ENCODE data around the gene CHSY1.
"Not testable (repeated sequence)": the region's sequence is repeated elsewhere in the genome, so short reads cannot be mapped to it uniquely, and the experiment has no call there.

Gene CHSY1

DNA sequence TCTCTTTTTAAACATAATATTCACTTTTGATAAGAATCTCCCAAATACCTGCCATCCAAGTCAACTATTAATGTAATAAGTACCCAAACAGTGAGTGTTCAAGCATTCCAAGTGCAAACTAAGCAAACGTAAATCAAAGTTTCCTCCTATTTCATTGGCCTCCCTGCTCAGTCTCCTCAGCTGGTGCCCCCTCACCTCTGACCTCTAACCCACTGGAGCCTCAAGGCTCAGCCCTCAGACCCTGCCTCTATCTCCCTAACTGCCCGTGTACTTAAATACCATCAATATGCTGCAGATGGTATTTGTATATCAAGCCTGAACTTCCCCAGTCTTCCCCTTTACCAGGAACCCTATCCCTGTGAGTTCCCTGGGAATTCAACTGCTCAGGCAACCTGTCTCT, 31.8 kb downstream of the CHSY1 start:
- H3K27ac ChIP-seq (ENCODE audit: poor library complexity, severe bottlenecking) = no peak overlapping the region
- H3K27me3 ChIP-seq (ENCODE audit: insufficient read depth, poor library complexity, severe bottlenecking) = no peaks in the 10 kb centered on the region
- H3K4me1 ChIP-seq (ENCODE audit: insufficient read depth, poor library complexity, severe bottlenecking) = peaks cover 14% of the 10 kb centered on the region
- ATAC-seq (ENCODE audit: low read depth) = no peak
- no peak for DNase-seq (ENCODE audit: low spot score)
- no peak overlapping the region for H3K4me3 ChIP-seq (ENCODE audit: severe bottlenecking)
- H3K9me3 ChIP-seq (ENCODE audit: severe bottlenecking) = no peaks in the 10 kb centered on the region
- peaks cover 65% of the 10 kb centered on the region for H3K36me3 ChIP-seq (ENCODE audit: low read depth)
- TF ChIP-seq, protein P1, sequence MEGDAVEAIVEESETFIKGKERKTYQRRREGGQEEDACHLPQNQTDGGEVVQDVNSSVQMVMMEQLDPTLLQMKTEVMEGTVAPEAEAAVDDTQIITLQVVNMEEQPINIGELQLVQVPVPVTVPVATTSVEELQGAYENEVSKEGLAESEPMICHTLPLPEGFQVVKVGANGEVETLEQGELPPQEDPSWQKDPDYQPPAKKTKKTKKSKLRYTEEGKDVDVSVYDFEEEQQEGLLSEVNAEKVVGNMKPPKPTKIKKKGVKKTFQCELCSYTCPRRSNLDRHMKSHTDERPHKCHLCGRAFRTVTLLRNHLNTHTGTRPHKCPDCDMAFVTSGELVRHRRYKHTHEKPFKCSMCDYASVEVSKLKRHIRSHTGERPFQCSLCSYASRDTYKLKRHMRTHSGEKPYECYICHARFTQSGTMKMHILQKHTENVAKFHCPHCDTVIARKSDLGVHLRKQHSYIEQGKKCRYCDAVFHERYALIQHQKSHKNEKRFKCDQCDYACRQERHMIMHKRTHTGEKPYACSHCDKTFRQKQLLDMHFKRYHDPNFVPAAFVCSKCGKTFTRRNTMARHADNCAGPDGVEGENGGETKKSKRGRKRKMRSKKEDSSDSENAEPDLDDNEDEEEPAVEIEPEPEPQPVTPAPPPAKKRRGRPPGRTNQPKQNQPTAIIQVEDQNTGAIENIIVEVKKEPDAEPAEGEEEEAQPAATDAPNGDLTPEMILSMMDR (IDR thresholded peaks at IDR 0.05; ENCODE audit: poor library complexity, severe bottlenecking) = no peak

DNA sequence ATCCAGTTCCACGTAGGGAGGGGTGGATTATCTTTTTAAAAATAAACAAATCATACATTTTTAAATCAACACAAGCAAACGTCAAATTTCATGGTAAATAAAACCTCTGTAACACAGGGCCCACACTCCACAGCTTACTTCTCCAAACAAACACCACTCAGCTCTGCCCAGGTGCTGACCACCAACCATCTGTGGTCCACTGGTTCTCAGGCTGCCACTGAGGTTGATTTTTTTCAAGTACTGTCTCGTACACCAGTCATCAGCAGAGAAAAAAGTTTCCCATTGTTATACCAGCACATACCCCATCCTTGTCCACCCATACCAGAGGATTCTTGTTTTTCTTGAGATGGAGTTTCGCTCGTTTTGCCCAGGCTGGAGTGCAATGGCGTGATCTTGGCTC, 32.4 kb downstream of the CHSY1 start:
- peaks cover 14% of the 10 kb centered on the region for H3K4me1 ChIP-seq (ENCODE audit: insufficient read depth, poor library complexity, severe bottlenecking)
- ATAC-seq (ENCODE audit: low read depth) (no peak), DNase-seq (ENCODE audit: low spot score) (no peak)
- H3K27me3 ChIP-seq (ENCODE audit: insufficient read depth, poor library complexity, severe bottlenecking) = no peaks in the 10 kb centered on the region
- H3K27ac ChIP-seq (ENCODE audit: poor library complexity, severe bottlenecking) = no peak overlapping the region
- H3K4me3 ChIP-seq (ENCODE audit: severe bottlenecking) = no peak overlapping the region
- H3K9me3 ChIP-seq (ENCODE audit: severe bottlenecking) = no peaks in the 10 kb centered on the region
- TF ChIP-seq, protein P1 (IDR thresholded peaks at IDR 0.05; ENCODE audit: poor library complexity, severe bottlenecking) = no peak
- H3K36me3 ChIP-seq (ENCODE audit: low read depth) = peaks cover 63% of the 10 kb centered on the region

DNA sequence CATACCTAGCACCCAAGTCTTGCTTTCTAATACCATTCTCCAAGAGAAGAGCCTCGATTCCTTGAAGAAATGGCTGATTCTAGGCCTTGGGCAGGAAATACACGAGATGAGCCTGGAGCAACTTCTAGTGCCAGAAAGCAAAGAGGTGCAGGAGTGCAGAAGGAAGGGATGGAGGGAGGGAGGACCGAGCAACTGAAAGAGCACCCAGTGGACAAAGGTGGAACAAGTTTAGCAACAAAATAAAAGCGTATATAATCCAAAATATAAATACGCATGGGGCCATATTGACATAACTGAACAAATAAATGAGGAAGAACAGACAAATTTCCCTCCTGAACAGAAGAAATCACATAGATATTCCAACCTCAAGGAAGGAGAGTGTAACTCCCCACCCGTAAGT, 34.4 kb downstream of the CHSY1 start:
- Histone ChIP-seq H3K4me1 (ENCODE audit: insufficient read depth, poor library complexity, severe bottlenecking) (peaks cover 32% of the 10 kb centered on the region), H3K9me3 (ENCODE audit: severe bottlenecking) (no peaks in the 10 kb centered on the region), H3K27me3 (ENCODE audit: insufficient read depth, poor library complexity, severe bottlenecking) (no peaks in the 10 kb centered on the region), H3K4me3 (ENCODE audit: severe bottlenecking) (no peak overlapping the region), H3K27ac (ENCODE audit: poor library complexity, severe bottlenecking) (peak overlapping the region; percentile 9), H3K36me3 (ENCODE audit: low read depth) (peaks cover 50% of the 10 kb centered on the region)
- ATAC-seq (ENCODE audit: low read depth) (no peak), DNase-seq (ENCODE audit: low spot score) (no peak)
- TF ChIP-seq, protein P1 (IDR thresholded peaks at IDR 0.05; ENCODE audit: poor library complexity, severe bottlenecking) = no peak

DNA sequence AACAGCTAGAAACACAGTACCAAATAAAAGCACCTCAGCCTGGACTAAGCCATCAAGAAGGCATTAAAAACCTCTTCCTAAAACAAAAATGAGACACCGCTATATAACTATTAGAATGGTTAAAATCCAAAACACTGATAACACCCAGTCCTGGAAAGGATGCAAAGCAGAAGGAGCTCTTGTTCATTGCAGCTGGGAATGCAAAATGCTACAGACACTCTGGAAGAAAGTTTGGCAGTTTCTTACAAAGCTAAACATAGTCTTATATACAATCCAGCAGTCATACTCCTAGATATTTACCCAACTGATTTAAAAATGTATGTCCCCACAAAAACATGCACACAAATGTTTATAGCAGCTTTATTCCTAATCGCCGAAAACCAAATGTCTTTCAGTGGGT, 35.7 kb downstream of the CHSY1 start:
- ATAC-seq (ENCODE audit: low read depth) (no peak), DNase-seq (ENCODE audit: low spot score) (no peak)
- no peaks in the 10 kb centered on the region for H3K27me3 ChIP-seq (ENCODE audit: insufficient read depth, poor library complexity, severe bottlenecking)
- H3K9me3 ChIP-seq (ENCODE audit: severe bottlenecking) = no peaks in the 10 kb centered on the region
- H3K36me3 ChIP-seq (ENCODE audit: low read depth) = peaks cover 40% of the 10 kb centered on the region
- H3K4me3 ChIP-seq (ENCODE audit: severe bottlenecking) = no peak overlapping the region
- peak overlapping the region; percentile 9 for H3K27ac ChIP-seq (ENCODE audit: poor library complexity, severe bottlenecking)
- H3K4me1 ChIP-seq (ENCODE audit: insufficient read depth, poor library complexity, severe bottlenecking) = peaks cover 45% of the 10 kb centered on the region
- TF ChIP-seq, protein P1 (IDR thresholded peaks at IDR 0.05; ENCODE audit: poor library complexity, severe bottlenecking) = no peak

DNA sequence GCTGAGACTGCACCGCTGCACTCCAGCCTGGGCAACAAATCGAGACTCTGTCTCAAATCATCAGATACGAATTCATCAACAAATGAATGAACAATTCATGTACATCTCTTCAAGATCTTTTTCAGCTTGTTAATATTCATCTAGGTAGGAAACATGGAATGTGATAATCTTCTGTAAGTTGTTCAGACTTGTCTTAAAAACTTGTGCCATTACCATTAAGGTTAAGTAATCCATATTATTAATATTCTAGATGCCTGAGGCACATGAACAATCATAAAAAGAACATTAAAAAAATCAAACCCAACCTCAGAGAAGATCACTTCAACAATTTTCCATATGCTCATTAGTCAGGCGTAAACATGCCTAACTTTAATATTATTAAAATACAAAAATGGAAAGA, 36.2 kb downstream of the CHSY1 start:
- DNase-seq (ENCODE audit: low spot score) = no peak
- no peaks in the 10 kb centered on the region for H3K27me3 ChIP-seq (ENCODE audit: insufficient read depth, poor library complexity, severe bottlenecking)
- H3K9me3 ChIP-seq (ENCODE audit: severe bottlenecking) = no peaks in the 10 kb centered on the region
- ATAC-seq (ENCODE audit: low read depth) = no peak; the same call in 1 of the 3 replicates
- H3K36me3 ChIP-seq (ENCODE audit: low read depth) = peaks cover 36% of the 10 kb centered on the region
- TF ChIP-seq, protein P1 (IDR thresholded peaks at IDR 0.05; ENCODE audit: poor library complexity, severe bottlenecking) = no peak
- H3K27ac ChIP-seq (ENCODE audit: poor library complexity, severe bottlenecking) = peak overlapping the region; percentile 9
- peaks cover 50% of the 10 kb centered on the region for H3K4me1 ChIP-seq (ENCODE audit: insufficient read depth, poor library complexity, severe bottlenecking)
- H3K4me3 ChIP-seq (ENCODE audit: severe bottlenecking) = no peak overlapping the region

DNA sequence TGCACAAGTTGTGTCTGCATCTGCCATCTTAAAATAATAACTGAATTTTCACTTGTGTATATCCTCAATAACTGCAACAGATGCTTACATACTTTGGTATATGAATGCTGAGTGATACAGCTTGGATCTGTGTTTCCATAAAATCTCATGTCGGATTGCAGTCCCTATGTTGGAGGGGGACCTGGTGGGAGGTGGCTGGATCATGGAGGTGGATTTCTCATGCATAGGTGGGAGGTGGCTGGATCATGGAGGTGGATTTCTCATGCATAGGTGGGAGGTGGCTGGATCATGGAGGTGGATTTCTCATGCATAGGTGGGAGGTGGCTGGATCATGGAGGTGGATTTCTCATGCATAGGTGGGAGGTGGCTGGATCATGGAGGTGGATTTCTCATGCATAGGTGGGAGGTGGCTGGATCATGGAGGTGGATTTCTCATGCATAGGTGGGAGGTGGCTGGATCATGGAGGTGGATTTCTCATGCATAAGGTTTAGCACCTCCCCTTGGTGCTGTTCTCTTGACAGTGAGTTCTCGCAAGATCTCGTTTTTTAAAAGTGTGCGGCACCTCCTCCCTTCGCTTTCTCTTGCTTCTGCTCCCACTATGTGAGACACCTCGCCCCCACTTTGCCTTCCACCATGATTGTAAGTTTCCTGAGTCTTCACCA, 37.3 kb downstream of the CHSY1 start:
- not testable (repeated sequence) for H3K4me3 ChIP-seq (ENCODE audit: severe bottlenecking)

More for the DNA sequence above, 37.3 kb downstream of the CHSY1 start:
- not testable (repeated sequence) for H3K9me3 ChIP-seq (ENCODE audit: severe bottlenecking); ATAC-seq (ENCODE audit: low read depth); H3K27me3 ChIP-seq (ENCODE audit: insufficient read depth, poor library complexity, severe bottlenecking); DNase-seq (ENCODE audit: low spot score)
- peaks cover 55% of the 10 kb centered on the region for H3K4me1 ChIP-seq (ENCODE audit: insufficient read depth, poor library complexity, severe bottlenecking)
- H3K36me3 ChIP-seq (ENCODE audit: low read depth) = peaks cover 30% of the 10 kb centered on the region
- H3K27ac ChIP-seq (ENCODE audit: poor library complexity, severe bottlenecking) = peak overlapping the region; percentile 37
